Epidermal melanocyte (primary cell): ENCODE measurements around the gene TTLL3.
"Not testable (repeated sequence)": the region's sequence is repeated elsewhere in the genome, so short reads cannot be mapped to it uniquely, and the experiment has no call there.

ENCODE experiments used
- DNase-seq: peaks from one replicate; pipeline ENCODE4 v3.0.0; 2011; ENCODE audit warnings: low spot score; ENCODE audit not compliant: insufficient read length

Gene TTLL3

DNA sequence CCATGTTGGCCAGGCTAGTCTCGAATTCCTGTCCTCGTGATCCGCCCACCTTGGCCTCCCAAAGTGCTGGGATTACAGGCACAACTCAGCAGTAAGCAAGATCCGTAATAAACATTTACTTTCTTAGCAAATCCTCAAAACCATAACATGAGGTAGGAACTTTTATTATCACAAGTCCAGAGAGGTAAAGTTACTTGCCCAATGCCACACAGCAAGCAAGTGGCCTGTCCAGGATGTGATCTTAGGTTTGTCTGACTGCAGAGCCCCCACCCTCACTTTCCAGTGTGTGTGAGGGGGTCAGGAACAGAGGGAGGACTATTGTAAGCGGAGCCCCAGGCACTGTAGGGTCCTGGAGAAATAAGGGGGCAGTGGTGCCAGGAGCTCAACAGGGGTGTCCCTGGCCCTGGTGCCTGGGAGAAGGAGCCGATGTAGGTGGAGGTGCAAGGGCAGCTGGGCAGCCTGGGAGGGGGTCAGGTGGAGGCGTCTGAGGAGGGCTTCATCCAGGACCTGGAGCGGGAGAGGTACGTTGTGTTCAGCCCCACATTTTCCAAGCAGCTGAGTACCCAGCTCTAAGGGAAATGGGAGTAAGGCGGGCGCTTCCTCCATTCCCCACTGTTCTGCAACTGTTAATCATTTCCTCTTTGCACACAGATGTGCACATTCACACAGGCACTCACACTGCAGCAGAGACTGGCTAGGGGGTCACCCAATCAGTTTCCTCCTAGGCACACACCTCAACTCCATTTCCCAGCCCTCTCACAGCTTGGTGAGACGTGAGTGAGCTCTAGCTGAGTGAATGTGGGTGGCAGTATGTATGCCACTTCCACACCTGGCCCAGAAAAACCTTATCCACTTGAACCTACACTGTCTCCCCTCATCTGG lies 27.9 kb downstream of the TTLL3 start:
- no peak for DNase-seq

DNA sequence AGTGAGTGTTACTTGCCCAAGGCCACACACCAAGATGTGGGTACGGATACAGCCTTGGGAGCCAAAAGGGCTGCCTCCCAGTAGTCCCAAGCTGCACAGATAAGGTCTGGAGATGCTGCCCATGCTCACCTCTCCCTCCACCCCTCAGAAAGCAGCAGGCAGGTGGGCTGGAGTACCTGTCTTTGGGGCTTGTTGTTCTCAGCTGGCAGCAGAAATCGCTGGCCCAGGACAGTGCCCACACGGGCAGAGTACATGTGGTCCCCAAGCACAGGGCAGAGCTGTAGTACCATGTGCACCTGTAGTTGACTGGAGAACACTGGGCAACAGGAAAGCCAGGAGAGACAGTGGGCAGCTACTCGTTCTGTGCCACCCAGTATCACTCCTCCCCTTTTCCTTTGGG lies 28.8 kb downstream of the TTLL3 start:
- no peak for DNase-seq

DNA sequence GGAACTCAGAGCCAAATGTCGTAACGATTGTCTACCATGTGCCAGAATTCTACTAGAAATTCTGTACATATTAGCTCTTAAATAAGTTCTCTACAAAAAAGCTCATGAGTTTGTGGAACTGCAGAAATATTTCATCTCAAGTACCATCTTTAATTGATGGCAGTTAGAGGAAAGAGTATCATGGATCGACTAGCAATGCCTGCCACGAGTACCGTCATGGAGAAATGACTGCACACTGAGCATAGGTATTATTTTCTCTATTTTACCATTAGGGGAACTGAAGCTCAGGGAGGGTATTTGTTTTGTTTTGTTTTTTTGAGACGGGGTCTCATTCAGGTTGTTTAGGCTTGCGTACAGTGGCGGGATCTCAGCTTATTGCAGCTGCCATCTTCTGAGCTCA lies 31.0 kb downstream of the TTLL3 start:
- DNase-seq, result no peak

DNA sequence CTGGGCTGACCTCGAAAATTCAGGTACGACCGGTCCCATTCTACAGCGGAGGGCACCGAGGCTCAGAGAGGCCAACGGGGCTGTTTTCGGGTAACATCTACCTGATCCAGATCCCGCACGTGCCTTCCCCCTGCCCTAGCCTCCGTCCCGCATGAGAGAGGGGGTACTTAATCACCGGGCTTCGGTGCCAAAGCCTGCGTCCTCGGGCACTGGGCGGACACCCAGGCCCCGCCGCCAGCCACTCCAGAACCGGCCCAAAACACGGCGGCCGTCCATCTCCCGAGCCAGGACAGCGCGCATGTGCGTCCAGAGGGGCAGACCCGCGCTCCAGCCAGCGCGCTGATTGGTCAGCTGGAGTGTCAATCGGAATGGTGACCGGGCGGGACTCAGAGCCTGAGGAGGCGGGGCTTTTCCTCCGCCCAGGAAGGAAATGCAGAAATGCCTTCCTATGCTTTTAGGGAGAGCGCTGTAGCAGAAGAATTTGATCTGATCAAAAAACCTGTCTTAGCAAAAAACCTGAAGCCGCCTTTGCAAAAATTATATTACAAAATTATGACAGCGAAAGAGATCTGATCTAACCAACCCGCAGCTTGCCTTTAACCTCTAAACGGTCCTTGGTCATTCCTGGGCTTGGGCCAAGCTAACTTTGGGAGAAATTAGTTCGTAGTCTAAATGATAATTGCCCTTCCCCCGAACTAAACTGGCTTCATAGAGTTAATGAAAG lies 33.8 kb downstream of the TTLL3 start, which contains the start of gene RPUSD3:
Gene RPUSD3 (minus strand): TSS at position 294 of the 724 bp plus-strand sequence. CDS start 18 bp downstream, at position 276.
- DNase-seq, result peak; percentile 97

DNA sequence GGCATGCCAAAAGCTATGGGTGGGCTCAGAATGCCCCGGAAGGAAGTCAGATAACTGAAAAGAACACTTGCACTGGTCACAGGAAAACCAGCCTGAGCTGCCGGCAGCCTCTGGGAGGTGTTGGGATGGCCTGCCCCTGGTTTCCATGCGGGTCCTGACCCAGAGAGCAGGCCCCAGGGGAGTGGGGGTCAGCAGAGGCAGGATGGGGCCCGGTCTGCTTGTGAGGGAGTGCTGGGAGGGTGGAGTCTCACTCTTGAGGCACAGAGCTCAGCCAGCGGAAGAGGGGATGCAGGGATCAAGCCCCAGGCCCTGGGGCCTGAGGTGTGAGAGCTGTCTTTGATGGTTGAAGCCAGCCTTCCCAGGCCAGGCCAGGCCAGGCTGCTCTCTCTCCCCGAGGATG lies 36.2 kb downstream of the TTLL3 start:
- no peak for DNase-seq

DNA sequence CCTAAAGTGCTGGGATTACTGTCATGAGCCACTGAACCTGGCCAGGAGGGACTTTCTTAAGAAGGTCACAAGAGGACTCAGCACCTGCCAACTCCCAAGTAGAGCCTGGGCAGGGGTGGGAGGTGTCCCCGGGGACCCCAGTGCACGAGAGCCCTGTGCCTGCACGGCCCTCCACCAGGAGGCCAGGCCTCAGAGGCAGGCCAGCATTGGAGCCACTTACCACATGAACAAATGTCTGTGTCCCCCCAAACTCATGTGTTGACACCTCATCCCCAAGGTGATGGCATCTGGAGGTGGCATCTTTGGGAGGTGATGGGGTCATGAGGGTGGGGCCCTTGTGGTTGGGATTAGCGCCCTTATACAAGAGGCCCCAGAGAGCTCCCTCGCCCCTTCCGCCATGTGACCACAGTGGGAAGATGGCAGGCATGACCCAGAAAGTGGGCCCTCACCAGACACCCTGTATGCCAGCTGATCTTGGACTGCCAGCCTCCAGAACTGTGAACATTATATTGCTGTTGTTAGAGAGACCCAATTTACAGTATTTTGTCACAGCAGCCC lies 36.9 kb downstream of the TTLL3 start:
- no peak for DNase-seq

DNA sequence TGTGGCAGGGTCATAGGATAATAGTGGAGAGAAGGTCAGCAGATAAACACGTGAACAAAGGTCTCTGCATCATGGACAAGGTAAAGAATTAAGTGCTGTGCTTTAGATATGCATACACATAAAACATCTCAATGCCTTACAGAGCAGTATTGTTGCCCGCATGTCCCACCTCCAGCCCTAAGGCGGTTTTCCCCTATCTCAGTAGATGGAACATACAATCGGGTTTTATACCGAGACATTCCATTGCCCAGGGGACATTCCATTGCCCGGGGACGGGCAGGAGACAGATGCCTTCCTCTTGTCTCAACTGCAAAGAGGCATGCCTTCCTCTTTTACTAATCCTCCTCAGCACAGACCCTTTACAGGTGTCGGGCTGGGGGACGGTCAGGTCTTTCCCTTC lies 37.8 kb downstream of the TTLL3 start:
- DNase-seq, result not testable (repeated sequence)

DNA sequence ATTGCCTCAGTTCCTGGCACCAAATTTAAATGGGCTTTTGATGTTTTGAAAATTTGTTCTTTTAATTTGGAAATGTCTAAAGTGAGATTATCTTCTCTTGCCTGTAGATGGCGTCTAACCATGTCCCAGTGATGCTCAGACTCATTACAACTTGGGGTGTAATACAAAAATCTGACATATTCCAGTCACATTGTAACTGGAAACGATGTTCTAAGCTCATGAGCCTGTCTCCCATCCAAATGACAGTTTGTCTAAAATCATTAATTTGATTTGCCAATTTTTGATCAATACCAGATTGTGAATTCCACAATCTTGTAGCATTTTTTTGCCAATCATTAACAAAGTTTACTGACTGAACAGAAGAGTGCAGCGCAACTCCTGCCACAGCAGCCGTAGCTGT lies 38.8 kb downstream of the TTLL3 start:
- not testable (repeated sequence) for DNase-seq

DNA sequence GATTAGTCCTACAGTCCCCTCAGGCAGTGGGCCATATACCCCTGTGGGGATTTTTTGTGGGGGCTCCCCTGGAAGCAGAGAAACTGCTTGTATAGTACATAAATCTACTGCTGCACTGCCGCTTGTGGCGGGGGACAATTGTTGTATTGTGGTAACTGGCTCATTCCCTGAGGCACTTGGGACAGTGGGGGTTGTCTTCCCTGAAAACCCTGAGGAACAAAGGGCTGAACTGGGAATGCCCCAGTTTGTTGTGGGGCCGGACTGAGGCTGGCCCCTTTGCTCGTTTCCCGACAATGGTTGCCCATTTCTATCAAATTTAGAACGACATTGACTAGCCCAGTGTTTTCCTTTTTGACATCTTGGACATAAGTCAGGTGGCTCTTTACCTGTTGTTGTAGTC lies 41.3 kb downstream of the TTLL3 start:
- not testable (repeated sequence) for DNase-seq

DNA sequence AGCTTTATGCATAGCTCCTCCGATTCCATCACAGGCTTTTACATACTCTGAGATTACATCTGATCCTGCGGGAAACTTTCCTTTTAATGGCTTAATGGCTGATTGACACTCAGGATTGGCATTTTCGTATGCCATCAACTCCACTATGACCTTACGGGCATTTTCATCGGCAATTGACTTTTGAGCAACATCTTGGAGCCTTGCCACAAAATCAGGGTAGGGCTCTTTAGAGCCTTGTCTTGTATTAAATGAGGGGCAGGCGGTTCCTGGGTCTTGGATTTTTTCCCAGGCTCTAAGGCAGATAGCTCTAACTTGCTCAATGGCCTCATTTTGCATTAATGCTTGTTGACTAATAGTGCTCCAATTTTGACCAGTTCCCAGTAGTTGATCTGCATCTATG lies 41.9 kb downstream of the TTLL3 start:
- not testable (repeated sequence) for DNase-seq

DNA sequence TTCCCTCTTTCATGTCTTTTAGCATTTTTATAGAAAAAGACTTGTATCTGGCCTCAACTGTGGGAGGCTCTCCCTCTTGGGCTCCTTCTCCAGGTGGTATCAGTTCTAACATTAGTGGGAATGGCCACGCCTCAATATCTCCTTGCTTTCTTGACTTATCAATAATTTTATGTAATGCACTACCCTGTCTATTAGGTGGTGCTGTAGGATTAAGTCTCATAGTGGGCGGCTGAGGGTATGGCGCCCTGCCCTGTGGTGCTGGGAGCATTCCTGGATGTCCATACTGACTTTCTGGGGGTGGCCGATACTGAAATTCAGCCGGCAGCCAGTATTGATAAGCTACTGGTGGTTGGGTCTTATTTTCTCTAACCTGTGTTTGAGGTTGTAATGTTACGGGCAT lies 42.5 kb downstream of the TTLL3 start:
- no peak for DNase-seq

DNA sequence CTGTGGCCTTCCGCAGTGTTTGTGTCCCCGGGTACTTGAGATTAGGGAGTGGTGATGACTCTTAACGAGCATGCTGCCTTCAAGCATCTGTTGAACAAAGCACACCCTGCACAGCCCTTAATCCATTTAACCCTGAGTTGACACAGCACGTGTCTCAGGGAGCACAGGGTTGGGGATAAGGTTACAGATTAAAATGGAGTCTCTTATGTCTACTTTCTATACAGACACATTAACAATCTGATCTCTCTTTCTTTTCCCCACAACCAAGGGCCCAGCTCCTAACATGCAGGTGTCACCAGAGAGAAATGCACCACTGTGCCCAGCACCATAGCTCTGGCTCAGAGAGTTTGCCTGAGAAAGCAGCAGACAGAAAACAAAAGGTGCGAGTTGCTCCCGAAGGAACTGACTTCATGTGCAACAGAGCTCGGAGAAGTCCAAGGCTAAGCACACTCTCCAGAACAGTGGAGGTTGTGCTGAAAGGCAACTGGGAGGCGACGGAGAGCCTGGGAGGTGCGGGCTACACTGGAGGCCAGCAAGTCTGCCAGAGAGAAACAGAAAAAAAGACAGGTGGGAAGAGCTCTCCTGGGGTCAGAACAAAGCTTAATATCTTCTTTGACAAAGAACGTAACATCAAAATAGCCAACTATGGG lies 44.4 kb downstream of the TTLL3 start:
- DNase-seq, result not testable (repeated sequence)

DNA sequence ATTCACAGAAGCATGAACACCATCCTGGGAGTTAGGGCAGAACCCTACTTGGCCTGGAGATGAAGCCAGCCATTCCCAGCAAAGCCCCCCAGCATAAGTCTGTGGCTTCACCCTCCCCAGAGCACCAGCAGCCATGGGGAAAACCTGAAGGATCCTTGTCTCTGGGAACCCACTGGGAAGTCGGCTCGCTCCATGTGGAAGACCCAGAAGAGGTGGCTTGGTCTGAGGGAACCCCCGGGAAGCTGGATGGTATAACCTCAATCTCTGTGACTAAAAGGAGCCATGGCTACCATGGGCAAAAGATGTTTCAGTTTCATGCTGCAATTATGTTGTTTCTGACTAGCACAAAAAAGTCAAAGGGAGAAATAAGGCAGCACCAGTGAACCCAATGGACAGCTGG lies 45.5 kb downstream of the TTLL3 start:
- no peak for DNase-seq

DNA sequence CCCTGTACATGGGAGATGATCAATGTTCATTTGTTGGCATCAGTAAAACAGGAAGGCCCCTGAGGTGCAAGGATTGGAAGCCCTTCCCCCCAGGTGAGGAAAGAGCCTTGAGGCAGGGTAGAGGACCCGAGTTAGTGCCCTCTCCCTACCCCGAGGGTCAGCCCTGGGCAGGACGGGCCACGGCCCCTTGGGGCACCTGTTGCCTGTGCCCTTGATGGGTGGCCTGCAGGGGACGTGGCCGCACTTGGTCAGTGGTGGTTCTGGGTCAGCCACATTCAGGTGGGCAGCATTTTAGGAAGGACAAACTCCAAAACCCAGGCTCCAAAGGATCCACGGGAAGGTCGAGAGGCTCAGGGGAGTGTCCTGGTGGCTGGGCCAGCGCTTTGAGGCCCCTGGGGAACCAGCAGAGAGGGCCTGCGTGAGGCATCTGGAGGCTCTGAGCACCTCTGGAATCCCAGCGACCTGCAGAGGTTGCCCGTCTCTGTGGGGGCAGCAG lies 49.5 kb downstream of the TTLL3 start:
- no peak for DNase-seq

DNA sequence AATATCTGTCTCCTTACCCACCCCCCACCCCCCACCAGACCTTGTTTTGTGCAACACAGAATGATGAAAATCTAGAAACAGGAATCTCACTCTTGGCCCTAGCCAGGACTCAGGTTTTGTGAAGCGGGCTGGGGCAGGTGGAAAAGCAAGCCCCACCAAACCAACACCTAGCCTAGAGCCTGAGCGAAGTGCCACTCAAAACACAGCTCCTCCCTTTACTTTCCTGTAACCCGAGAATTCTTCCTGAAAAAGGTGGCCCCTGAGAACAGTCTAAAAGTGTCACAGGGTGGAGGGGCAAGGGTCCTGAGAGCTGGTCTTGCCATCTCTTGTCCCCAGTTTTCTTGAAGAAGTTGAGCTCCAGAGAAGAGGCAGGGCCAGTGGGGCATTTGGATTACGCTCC lies 51.1 kb downstream of the TTLL3 start:
- DNase-seq, result no peak

DNA sequence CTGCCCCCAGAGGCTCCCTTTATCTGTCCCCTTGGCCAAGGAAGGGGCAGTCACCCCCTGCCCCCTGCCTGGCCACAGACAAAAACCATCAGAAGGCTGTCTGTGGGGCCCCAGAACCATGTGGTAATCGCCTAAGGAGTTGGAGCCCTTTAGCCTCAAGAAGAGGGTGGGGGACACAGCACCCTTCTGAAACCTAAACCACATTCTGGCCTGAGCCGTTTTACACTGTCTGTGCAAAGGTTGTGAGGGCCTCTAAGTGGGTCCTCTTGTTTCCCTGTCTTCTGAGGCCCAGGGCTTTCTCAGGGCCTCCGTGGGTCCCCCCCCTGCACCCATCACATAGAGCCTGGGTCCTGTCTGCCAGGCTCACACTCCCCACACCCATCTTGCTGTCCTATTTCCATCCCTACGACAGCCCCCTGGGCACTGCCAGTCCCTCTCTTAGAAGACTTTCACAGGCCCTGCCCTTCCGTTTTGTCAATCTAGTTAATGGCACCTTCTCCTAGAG lies 51.6 kb downstream of the TTLL3 start:
- no peak for DNase-seq

DNA sequence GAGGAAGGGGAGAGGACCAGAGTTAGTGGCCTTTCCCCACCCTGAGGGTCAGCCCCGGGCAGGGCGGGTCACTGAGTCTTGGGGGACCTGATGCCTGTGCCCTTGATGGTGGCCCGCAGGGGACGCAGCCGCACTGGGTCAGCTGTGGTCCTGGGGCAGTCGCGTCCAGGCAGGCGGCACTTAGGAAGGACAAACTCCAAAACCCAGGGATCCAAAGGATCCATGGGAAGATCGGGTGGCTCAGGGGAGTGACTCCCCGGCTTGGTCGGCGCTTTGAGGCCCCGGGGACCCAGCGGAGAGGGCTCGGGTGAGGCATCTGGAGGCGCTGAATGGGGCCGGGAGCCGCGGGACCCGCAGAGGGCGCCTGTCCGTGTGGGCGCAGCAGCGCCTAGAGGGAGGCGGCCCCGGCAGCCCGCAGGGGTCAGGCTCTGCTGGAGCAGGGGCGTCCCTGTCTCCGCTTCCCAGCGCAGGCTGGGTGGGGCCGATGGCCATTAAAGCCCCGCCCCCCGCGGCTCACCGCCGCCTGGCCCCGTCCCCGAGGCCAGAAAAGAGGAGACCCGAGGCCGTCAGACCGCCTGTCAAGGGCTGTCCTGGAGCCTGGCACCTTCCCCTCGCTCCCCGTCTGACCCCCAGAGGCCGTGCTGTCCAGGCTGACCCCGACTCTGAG lies 52.5 kb downstream of the TTLL3 start:
- no peak for DNase-seq

DNA sequence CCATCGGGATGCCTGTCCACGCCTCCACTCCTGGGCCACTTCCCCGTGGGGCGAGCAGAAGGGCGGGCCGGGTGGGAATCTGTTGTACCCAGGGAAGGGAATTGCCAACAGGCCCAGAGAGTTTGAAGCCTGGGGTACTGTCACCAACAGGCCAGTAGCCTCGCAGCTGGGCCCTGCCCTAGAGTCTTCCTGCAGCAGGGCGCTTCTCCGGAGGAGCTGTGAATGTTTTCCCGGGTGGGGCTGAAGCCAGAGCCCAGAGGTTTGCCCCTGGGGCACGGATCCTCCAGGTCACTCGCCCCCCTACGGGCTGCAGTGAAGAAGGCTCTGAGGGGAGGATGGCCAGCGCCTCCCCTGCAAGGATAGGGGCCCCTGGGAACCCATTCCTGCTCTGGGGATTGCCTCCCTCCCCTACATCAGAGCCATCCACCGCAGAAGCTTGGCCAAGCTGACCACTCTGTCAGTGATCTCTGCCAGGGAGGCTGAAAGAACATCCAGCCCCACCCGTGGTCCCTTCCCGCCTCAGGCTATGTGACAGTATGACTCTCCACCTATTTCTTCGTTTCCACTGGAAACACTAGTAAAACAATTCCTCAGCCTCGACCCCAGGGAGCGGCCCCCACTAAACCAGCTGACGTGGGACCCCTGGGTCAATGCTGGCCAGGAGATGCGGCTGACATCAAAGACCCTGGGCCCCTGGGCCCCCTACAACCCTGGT lies 53.2 kb downstream of the TTLL3 start:
- DNase-seq, result no peak

DNA sequence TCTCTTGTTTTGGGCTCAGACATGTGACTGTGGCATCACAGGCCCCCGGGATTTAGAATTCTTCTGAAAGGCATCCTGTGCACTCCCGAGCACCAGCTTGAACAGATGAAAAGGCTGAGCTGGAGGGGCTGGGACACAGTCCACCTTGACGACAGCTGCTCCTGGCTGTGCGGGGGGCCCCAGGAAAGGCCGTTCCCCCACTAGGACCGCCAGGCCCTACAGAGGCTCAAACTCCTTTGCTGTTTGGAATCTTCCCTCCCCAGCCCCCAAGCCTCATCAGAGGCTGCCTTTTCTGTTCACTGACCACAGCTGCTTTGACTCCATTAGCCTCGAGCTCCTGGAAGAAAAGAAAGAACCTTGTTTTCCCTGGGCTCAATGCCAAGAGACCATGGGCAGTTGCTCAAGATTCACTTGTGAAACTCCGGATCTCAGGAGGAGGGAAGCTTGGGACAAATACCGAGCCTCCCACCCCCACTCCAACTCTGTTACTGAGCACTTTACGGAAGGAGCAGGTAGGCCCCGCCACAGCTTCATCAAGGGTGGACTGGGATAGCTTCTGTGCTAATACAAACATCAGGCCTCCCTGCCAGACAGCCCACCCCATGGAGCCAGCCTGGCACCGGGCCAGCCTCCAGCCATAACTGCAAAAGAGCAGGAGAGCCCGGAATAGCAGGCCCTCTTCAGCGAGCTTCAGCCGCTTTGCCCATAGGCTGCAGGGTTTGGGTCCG lies 54.3 kb downstream of the TTLL3 start:
- DNase-seq, result peak; percentile 75
